Endothelial cell of umbilical vein (primary cell): ENCODE measurements around the gene SMAD6. TPM values are rescaled to one million over a fixed set of nuclear protein-coding genes. Genes with fewer than 3 reads are reported as not detected.
A peak's percentile ranks its signal among the peaks of the same experiment; 100 is the strongest.

Experiments used
- BruUV-seq: library from RNA; stranded (reverse); fragments of 400-500 nt; replicated peaks from 2 replicates; lab custom pipeline; 2021; lab: Mats Ljungman, UMichigan
- CTCF ChIA-PET: fragments of 300-600, 350-600 bp; sonication (Branson Sonifier 250); formaldehyde crosslinking; loops from one replicate; lab custom pipeline; 2021; ENCODE audit warnings: antibody characterized with exemption, inconsistent platforms; lab: Charles Lee
- POLR2A ChIA-PET: fragments of 300-600, 350-600 bp; sonication (Branson Sonifier 250); formaldehyde crosslinking; loops from one replicate; lab custom pipeline; 2021; ENCODE audit warnings: antibody characterized with exemption, inconsistent platforms; lab: Charles Lee
- DNase-seq: peaks from one replicate; pipeline ENCODE4 v3.0.0-alpha.2; 2011; ENCODE audit warnings: low read depth, low spot score
- FAIRE-seq: peaks from 2 replicates; lab custom pipeline; 2011; peaks lifted over from hg19 to GRCh38; lab: Jason Lieb, UNC
- H2AFZ ChIP-seq: 2 replicates; pipeline ENCODE4 v1.6.0; 2012; ENCODE audit warnings: low read depth, low read length, control low read depth, inconsistent platforms
- H3K27ac ChIP-seq: 2 replicates; pipeline ENCODE4 v1.5.1; 2011; ENCODE audit warnings: low read depth, mild to moderate bottlenecking, control low read depth, low read length, moderate library complexity; ENCODE audit not compliant: insufficient read depth
- H3K27me3 ChIP-seq, 2 experiments: 2 replicates each; pipeline versions ENCODE4 v1.6.0 to v1.6.1; 2011; ENCODE audit warnings: low read length in 2 of 2, mixed read lengths in 1 of 2; ENCODE audit not compliant: control insufficient read depth in 2 of 2, insufficient read depth in 2 of 2
- H3K36me3 ChIP-seq, 2 experiments: 2 replicates in 1 of 2; 3 replicates in 1 of 2; pipeline ENCODE4 v1.5.1; 2011; ENCODE audit warnings: low read length in 2 of 2, mild to moderate bottlenecking in 1 of 2, moderate library complexity in 1 of 2; ENCODE audit not compliant: control insufficient read depth in 2 of 2, insufficient read depth in 2 of 2; ENCODE audit errors: extremely low read depth in 1 of 2
- H3K4me1 ChIP-seq: 3 replicates; pipeline ENCODE4 v1.5.1; 2011; ENCODE audit warnings: mild to moderate bottlenecking, low read length; ENCODE audit not compliant: control insufficient read depth, insufficient read depth; ENCODE audit errors: extremely low read depth
- H3K4me2 ChIP-seq: 2 replicates; pipeline ENCODE4 v1.6.1; 2011; ENCODE audit warnings: low read length, control low read depth, mixed read lengths; ENCODE audit not compliant: insufficient read depth
- H3K4me3 ChIP-seq, 3 experiments: fragments of 200-600 bp in 1 of 3; sonication (generic), shearing (Covaris generic) in 1 of 3; replicated peaks in 1 of 3; 2 replicates each; pipeline ENCODE4 v1.5.1; 2011 to 2016; ENCODE audit warnings: control low read depth in 3 of 3, low read length in 3 of 3, mild to moderate bottlenecking in 2 of 3, inconsistent platforms in 1 of 3, low read depth in 1 of 3, moderate library complexity in 1 of 3; ENCODE audit not compliant: insufficient read depth in 1 of 3
- H3K79me2 ChIP-seq: 2 replicates; pipeline ENCODE4 v1.6.0; 2012; ENCODE audit warnings: low read length, inconsistent platforms; ENCODE audit not compliant: control insufficient read depth, insufficient read depth
- H3K9ac ChIP-seq: replicated peaks from 2 replicates; pipeline ENCODE3; 2011; ENCODE audit warnings: low read length, control low read depth; ENCODE audit not compliant: insufficient read depth; ENCODE audit errors: extremely low read depth
- H3K9me1 ChIP-seq: replicated peaks from 3 replicates; pipeline ENCODE4 v1.6.0; 2011; ENCODE audit warnings: mild to moderate bottlenecking, low read length; ENCODE audit not compliant: control insufficient read depth, insufficient read depth; ENCODE audit errors: extremely low read depth
- H3K9me3 ChIP-seq: replicated peaks from 2 replicates; pipeline ENCODE4 v1.5.1; 2012; ENCODE audit warnings: low read length, inconsistent platforms; ENCODE audit not compliant: control insufficient read depth, insufficient read depth
- H4K20me1 ChIP-seq: replicated peaks from 2 replicates; pipeline ENCODE3; 2011; ENCODE audit warnings: mild to moderate bottlenecking, low read length; ENCODE audit not compliant: control insufficient read depth, insufficient read depth; ENCODE audit errors: extremely low read depth
- CTCF ChIP-seq, 2 donors: IDR thresholded peaks; 1 replicate in 1 of 2; 2 replicates in 1 of 2; pipeline ENCODE4 v1.5.1; 2011; ENCODE audit warnings: low read length in 2 of 2, mild to moderate bottlenecking in 2 of 2, moderate library complexity in 2 of 2, control low read depth in 1 of 2, inconsistent platforms in 1 of 2, low read depth in 1 of 2; ENCODE audit not compliant: insufficient read depth in 1 of 2; ENCODE audit errors: extremely low read depth in 1 of 2
- EZH2 ChIP-seq: IDR thresholded peaks from 2 replicates; pipeline ENCODE4 v1.6.1; 2012; ENCODE audit warnings: borderline replicate concordance, low read depth, mild to moderate bottlenecking, moderate library complexity, low read length, inconsistent platforms; ENCODE audit not compliant: severe bottlenecking
- FOS ChIP-seq: IDR thresholded peaks from 2 replicates; pipeline ENCODE4 v1.6.1; 2011; ENCODE audit warnings: mild to moderate bottlenecking, low read length, moderate library complexity, borderline replicate concordance; ENCODE audit not compliant: insufficient read depth
- GATA2 ChIP-seq: IDR thresholded peaks from 2 replicates; pipeline ENCODE4 v1.7.0; 2011; ENCODE audit warnings: low read depth, mild to moderate bottlenecking, moderate library complexity, mixed read lengths, low read length; ENCODE audit not compliant: insufficient read length, insufficient read depth
- JUN ChIP-seq: IDR thresholded peaks from 2 replicates; pipeline ENCODE4 v1.6.1; 2011; ENCODE audit warnings: borderline replicate concordance, low read depth; ENCODE audit not compliant: insufficient read length, insufficient read depth
- MAX ChIP-seq: IDR thresholded peaks from 2 replicates; pipeline ENCODE4 v1.6.1; 2011; ENCODE audit not compliant: insufficient read depth, insufficient read length
- MYC ChIP-seq: IDR thresholded peaks from one replicate; pipeline ENCODE4 v1.6.1; 2011; ENCODE audit warnings: mild to moderate bottlenecking, low read depth, low read length
- POLR2A ChIP-seq: IDR thresholded peaks from 2 replicates; pipeline ENCODE4 v1.6.1; 2012; ENCODE audit warnings: low read depth, mild to moderate bottlenecking, control low read depth, low read length
- POLR2AphosphoS5 ChIP-seq: IDR thresholded peaks from 2 replicates; pipeline ENCODE4 v1.6.1; 2012; ENCODE audit warnings: low read depth, mild to moderate bottlenecking, control low read depth, low read length, moderate library complexity; ENCODE audit not compliant: insufficient read depth
- dilution Hi-C: fragments of 300-500 bp; cut with MboI; formaldehyde crosslinking; loops from one replicate; pipeline ENCODE4 v1.15.0; 2019; ENCODE audit warnings: low sequenced_read_pairs; ENCODE audit not compliant: extremely low pct_ligation_motif_present
- intact Hi-C: fragments of 100-400 bp; cut with micrococcal nuclease; formaldehyde crosslinking; loops from one replicate; pipeline ENCODE4 v1.10.0; 2022
- polyA plus RNA-seq, 4 experiments: library from polyadenylated mRNA; depleted of rRNA in 3 of 4; stranded (reverse) in 3 of 4; unstranded in 1 of 4; fragments of >200 nt; gene quantifications; 2 replicates each; pipeline versions ENCODE4 v1.2.1 to v1.2.3, GENCODE V29; 2011 to 2012; ENCODE audit warnings: missing spikeins in 1 of 4
- total RNA-seq: library from RNA; stranded (reverse); gene quantifications from 2 replicates; pipeline ENCODE4 v1.2.3, GENCODE V29; 2021

SMAD6 gene
- total and polyA plus RNA-seq, 2 donors (not counting 3 experiments of a cell fraction or from before 2014, with no cell fraction given), result 7.3 to 12.5 TPM

- no TSS peak for BruUV-seq
- dilution Hi-C loops, result no loop called here
- DNase-seq, result no peak
Observed at GRCh38 chr15:66751579-66751978, 49.5 kb downstream of the SMAD6 start.

More at GRCh38 chr15:66751579-66751978, 49.5 kb downstream of the SMAD6 start:
- no peak overlapping the region for H3K4me3 ChIP-seq
- H3K9me3 ChIP-seq, result no peaks in the 10 kb centered on the region
- H3K27ac ChIP-seq, result peak overlapping the region; percentile 5
- no peaks in the 10 kb centered on the region for H3K27me3 ChIP-seq
- no peaks in the 10 kb centered on the region for H3K9me1 ChIP-seq
- no peak overlapping the region for H3K9ac ChIP-seq
- TF ChIP-seq EZH2 (no peak), FOS (no peak), MYC (no peak), JUN (no peak), POLR2AphosphoS5 (no peak), MAX (no peak), CTCF (IDR thresholded peaks at IDR 0.05; ENCODE audit: extremely low read depth in 1 of 2, insufficient read depth in 1 of 2, low read depth in 1 of 2, low read length in 2 of 2) (no peak), POLR2A (no peak), GATA2 (no peak)
- no peak overlapping the region for H3K4me2 ChIP-seq
- peaks cover 38% of the 10 kb centered on the region for H3K4me1 ChIP-seq
- peaks cover 0 to 4% of the 10 kb centered on the region in 2 experiments for H3K36me3 ChIP-seq
- POLR2A ChIA-PET, result no interaction called here
- intact Hi-C loops, result no loop called here
- CTCF ChIA-PET, result interaction anchor here (0.8 to 1.8 kb wide), 8 partner anchors 9 to 100 kb away, joined by 3 to 7 read pairs (median 4); no protein-coding TSS in a partner anchor
- peak; percentile 83 for FAIRE-seq
- no peaks in the 10 kb centered on the region for H4K20me1 ChIP-seq
- H2AFZ ChIP-seq, result no peak overlapping the region
- peaks cover 20% of the 10 kb centered on the region for H3K79me2 ChIP-seq
